GM10248 (cell line): ENCODE results near the gene OBI1.

Source experiments
- CTCF ChIA-PET: fragments of 300-600 bp; sonication (Branson Sonifier 250); formaldehyde crosslinking; extraction: SDS; loops from one replicate; lab custom pipeline; 2021; ENCODE audit warnings: antibody characterized with exemption; lab: Yijun Ruan, JAX
- POLR2A ChIA-PET: fragments of 350-650 bp; sonication (Branson Sonifier 250); formaldehyde crosslinking; extraction: SDS; loops from one replicate; lab custom pipeline; 2020; ENCODE audit warnings: antibody characterized with exemption; lab: Yijun Ruan, JAX
- DNase-seq: peaks from one replicate; pipeline ENCODE4 v3.0.0; 2012; ENCODE audit errors: extremely low spot score
- CTCF ChIP-seq: IDR thresholded peaks from 2 replicates; pipeline ENCODE4 v1.5.1; 2012; ENCODE audit warnings: mild to moderate bottlenecking, low read depth; ENCODE audit errors: extremely low read depth, missing control alignments, control extremely low read depth

The OBI1 gene

GRCh38 chr13:78601124-78601873 lies 57.7 kb downstream of the OBI1 start:
- no peak for TF ChIP-seq CTCF
- DNase-seq = no peak
- POLR2A ChIA-PET = no interaction called here
- CTCF ChIA-PET = no interaction called here

GRCh38 chr13:78600280-78600883 lies 58.6 kb downstream of the OBI1 start:
- no peak for TF ChIP-seq CTCF
- ChIA-PET POLR2A (no interaction called here), CTCF (no interaction called here)
- DNase-seq = no peak

GRCh38 chr13:78599645-78600279 lies 59.2 kb downstream of the OBI1 start:
- DNase-seq = no peak
- TF ChIP-seq CTCF = no peak
- ChIA-PET POLR2A (no interaction called here), CTCF (no interaction called here)

GRCh38 chr13:78598966-78599644 lies 59.9 kb downstream of the OBI1 start:
- POLR2A ChIA-PET = no interaction called here
- TF ChIP-seq CTCF = no peak
- CTCF ChIA-PET = no interaction called here
- no peak for DNase-seq

- DNase-seq = no peak
- CTCF ChIA-PET = no interaction called here
- TF ChIP-seq CTCF = no peak
- POLR2A ChIA-PET = no interaction called here
Measured at GRCh38 chr13:78598116-78598781, 60.7 kb downstream of the OBI1 start.

GRCh38 chr13:78597602-78597932 lies 61.4 kb downstream of the OBI1 start:
- ChIA-PET CTCF (no interaction called here), POLR2A (no interaction called here)
- no peak for TF ChIP-seq CTCF
- DNase-seq = no peak
